SK-N-SH (cell line): Measurements from ENCODE around the gene SPATA20. TPM values are rescaled to one million over a fixed set of nuclear protein-coding genes. Genes with fewer than 3 reads are reported as not detected.

Experiments
- CTCF ChIA-PET: fragments of 300-600, 350-600 bp; formaldehyde crosslinking; extraction: SDS; loops from one replicate; lab custom pipeline; 2021; lab: Yijun Ruan, JAX
- POLR2A ChIA-PET: fragments of 350-600 bp; sonication (Branson Sonifier 250); formaldehyde crosslinking; extraction: SDS; loops from one replicate; lab custom pipeline; 2020; ENCODE audit warnings: antibody characterized with exemption, inconsistent platforms; lab: Yijun Ruan, JAX
- DNase-seq: peaks from one replicate; pipeline ENCODE4 v3.0.0; 2012
- H2AFZ ChIP-seq: fragments of 200-600 bp; sonication (generic); 2 replicates; pipeline ENCODE4 v1.8.1; 2016; ENCODE audit warnings: antibody characterized with exemption, mild to moderate bottlenecking, low read depth
- H3F3A ChIP-seq: fragments of 200-600 bp; sonication (generic); replicated peaks from 2 replicates; pipeline ENCODE3; 2016; ENCODE audit warnings: antibody characterized with exemption, mild to moderate bottlenecking; ENCODE audit not compliant: insufficient read depth
- H3K27ac ChIP-seq, 2 experiments: fragments of 200-500 bp in 1 of 2; fragments of 200-600 bp in 1 of 2; sonication (Bioruptor generic) in 1 of 2; sonication (generic), shearing (Covaris generic) in 1 of 2; 2 replicates each; pipeline versions ENCODE4 v1.5.1 to v1.6.1; 2014 to 2016; ENCODE audit warnings: low read depth in 2 of 2, inconsistent platforms in 1 of 2, low read length in 1 of 2, mild to moderate bottlenecking in 1 of 2, mixed read lengths in 1 of 2
- H3K27me3 ChIP-seq: fragments of 200-600 bp; sonication (generic), shearing (Covaris generic); 2 replicates; pipeline ENCODE4 v1.6.1; 2016; ENCODE audit warnings: mixed run types; ENCODE audit not compliant: insufficient read depth
- H3K36me3 ChIP-seq, 2 experiments: fragments of 200-500 bp in 1 of 2; fragments of 200-600 bp in 1 of 2; sonication (Bioruptor generic) in 1 of 2; sonication (generic) in 1 of 2; replicated peaks in 1 of 2; 2 replicates each; pipeline versions ENCODE3 to v1.5.1; 2014 to 2016; ENCODE audit warnings: low read length in 1 of 2, mild to moderate bottlenecking in 1 of 2; ENCODE audit not compliant: insufficient read depth in 2 of 2, control insufficient read depth in 1 of 2
- H3K4me1 ChIP-seq, 2 experiments: fragments of 200-500 bp in 1 of 2; fragments of 200-600 bp in 1 of 2; sonication (Bioruptor generic) in 1 of 2; sonication (generic), shearing (Covaris generic) in 1 of 2; 2 replicates each; pipeline versions ENCODE4 v1.5.1 to v1.6.1; 2014 to 2016; ENCODE audit warnings: low read depth in 1 of 2, low read length in 1 of 2, mixed run types in 1 of 2; ENCODE audit not compliant: insufficient read depth in 2 of 2, control insufficient read depth in 1 of 2
- H3K4me2 ChIP-seq: fragments of 200-600 bp; sonication (generic), shearing (Covaris generic); 2 replicates; pipeline ENCODE4 v1.6.1; 2017; ENCODE audit warnings: mixed run types
- H3K4me3 ChIP-seq, 2 experiments: fragments of 200-500 bp in 1 of 2; fragments of 200-600 bp in 1 of 2; sonication (Bioruptor generic) in 1 of 2; sonication (generic), shearing (Covaris generic) in 1 of 2; 2 replicates each; pipeline versions ENCODE4 v1.5.1 to v1.8.1; 2014 to 2016; ENCODE audit warnings: low read depth in 2 of 2, inconsistent platforms in 1 of 2, low read length in 1 of 2, mild to moderate bottlenecking in 1 of 2, mixed read lengths in 1 of 2, moderate library complexity in 1 of 2
- H3K79me2 ChIP-seq: fragments of 200-600 bp; sonication (generic); 2 replicates; pipeline ENCODE4 v1.8.1; 2017; ENCODE audit warnings: mild to moderate bottlenecking; ENCODE audit not compliant: insufficient read depth
- H3K9ac ChIP-seq: fragments of 200-600 bp; sonication (generic); 2 replicates; pipeline ENCODE4 v1.6.1; 2017; ENCODE audit warnings: mixed run types
- H3K9me2 ChIP-seq: fragments of 200-600 bp; sonication (generic); 2 replicates; pipeline ENCODE4 v1.6.1; 2017; ENCODE audit warnings: mixed run types
- H3K9me3 ChIP-seq: fragments of 200-600 bp; sonication (generic); 2 replicates; pipeline ENCODE4 v1.6.1; 2017; ENCODE audit warnings: mixed run types, mild to moderate bottlenecking, moderate library complexity
- H4K20me1 ChIP-seq: fragments of 200-600 bp; sonication (generic); 2 replicates; pipeline ENCODE4 v1.6.1; 2017; ENCODE audit warnings: mild to moderate bottlenecking, mixed run types; ENCODE audit not compliant: insufficient read depth
- CHD2 ChIP-seq: fragments of 150-350 bp; IDR thresholded peaks from 2 replicates; pipeline ENCODE4 v1.6.1; 2018; ENCODE audit warnings: low read length; ENCODE audit not compliant: partially characterized antibody
- ELF1 ChIP-seq: IDR thresholded peaks from 2 replicates; pipeline ENCODE4 v1.4.0; 2012
- EP300 ChIP-seq, 2 experiments: IDR thresholded peaks; 2 replicates each; pipeline versions ENCODE4 v1.4.0 to v1.6.1; 2012; ENCODE audit warnings: borderline replicate concordance in 1 of 2, low read depth in 1 of 2, low read length in 1 of 2
- EZH2phosphoT487 ChIP-seq: fragments of 200-600 bp; sonication (generic); IDR thresholded peaks from 2 replicates; pipeline ENCODE4 v1.6.1; 2017; ENCODE audit warnings: low read depth, mixed run types, mild to moderate bottlenecking, antibody characterized with exemption, moderate library complexity, borderline replicate concordance
- FOSL2 ChIP-seq: IDR thresholded peaks from 2 replicates; pipeline ENCODE4 v1.4.0; 2012; ENCODE audit warnings: low read depth, mild to moderate bottlenecking, moderate library complexity, borderline replicate concordance
- FOXM1 ChIP-seq: IDR thresholded peaks from 2 replicates; pipeline ENCODE4 v1.4.0; 2012; ENCODE audit warnings: low read depth, mild to moderate bottlenecking
- GABPA ChIP-seq: IDR thresholded peaks from 2 replicates; pipeline ENCODE4 v1.4.0; 2012; ENCODE audit warnings: low read depth, mild to moderate bottlenecking
- GATA2 ChIP-seq: sonication (generic); formaldehyde crosslinking; IDR thresholded peaks from 2 replicates; pipeline ENCODE4 v1.5.0; 2020; ENCODE audit warnings: mild to moderate bottlenecking, missing genetic modification reagents
- MEF2A ChIP-seq: IDR thresholded peaks from 2 replicates; pipeline ENCODE4 v1.4.0; 2012; ENCODE audit warnings: low read depth, borderline replicate concordance
- MXI1 ChIP-seq: IDR thresholded peaks from 2 replicates; pipeline ENCODE4 v1.6.1; 2012; ENCODE audit warnings: mild to moderate bottlenecking, low read depth, low read length, improper control_type of control experiment
- RAD21 ChIP-seq: IDR thresholded peaks from 2 replicates; pipeline ENCODE4 v1.6.1; 2012; ENCODE audit warnings: mild to moderate bottlenecking, low read length
- RCOR1 ChIP-seq: fragments of 150-350 bp; IDR thresholded peaks from 2 replicates; pipeline ENCODE4 v1.6.1; 2017; ENCODE audit warnings: antibody characterized with exemption, low read length
- SIN3A ChIP-seq: IDR thresholded peaks from 2 replicates; pipeline ENCODE4 v1.6.1; 2012; ENCODE audit warnings: low read depth, mild to moderate bottlenecking, low read length, moderate library complexity, borderline replicate concordance
- TEAD4 ChIP-seq: IDR thresholded peaks from 2 replicates; pipeline ENCODE4 v1.4.0; 2012; ENCODE audit warnings: mild to moderate bottlenecking, borderline replicate concordance; ENCODE audit not compliant: insufficient read depth
- USF2 ChIP-seq: fragments of 150-350 bp; IDR thresholded peaks from 2 replicates; pipeline ENCODE4 v1.6.1; 2017; ENCODE audit warnings: antibody characterized with exemption, low read length, low read depth, borderline replicate concordance
- YY1 ChIP-seq: IDR thresholded peaks from 2 replicates; pipeline ENCODE4 v1.4.0; 2012; ENCODE audit warnings: low read depth, mild to moderate bottlenecking
- WGBS: methylation state at CpG from one replicate; pipeline ENCODE4 v1.1.6; 2017; ENCODE audit warnings: low lambda C conversion rate; 5-methylcytosine and 5-hydroxymethylcytosine counted together
- polyA plus RNA-seq, 3 experiments: library from polyadenylated mRNA; depleted of rRNA; stranded (reverse); fragments of >200 nt; gene quantifications; 2 replicates each; pipeline ENCODE4 v1.2.3, GENCODE V29; 2012
- TF ChIP-seq, protein P1 (sequence below): IDR thresholded peaks from 2 replicates; pipeline ENCODE4; 2012
- TF ChIP-seq, protein P2 (sequence below): fragments of 150-350 bp; IDR thresholded peaks from 2 replicates; pipeline ENCODE4 v1.6.1; 2016; ENCODE audit warnings: mild to moderate bottlenecking, low read depth, low read length
- TF ChIP-seq, protein P3 (sequence below): IDR thresholded peaks from 2 replicates; pipeline ENCODE4 v1.4.0; 2012; ENCODE audit warnings: low read depth

SPATA20 gene
- polyA plus RNA-seq, 1 of the 3 experiments (the other 2 are of a cell fraction), result 92.0 TPM

- DNase-seq, result no peak
- H3K36me3 ChIP-seq, result peaks cover 16 to 27% of the 10 kb centered on the region in 2 experiments
- ChIA-PET POLR2A (interaction anchor here (1.0 to 2.4 kb wide), 3 partner anchors 76 to 146 kb away, joined by 3 to 21 read pairs (median 3); no protein-coding TSS in a partner anchor), CTCF (interaction anchor here (0.9 to 24.2 kb wide), 25 partner anchors 10 to 303 kb away, joined by 3 to 1212 read pairs (median 22); partner anchors contain the start of gene CACNA1G)
- peaks cover 6% of the 10 kb centered on the region for H3F3A ChIP-seq
- TF ChIP-seq, protein P1, sequence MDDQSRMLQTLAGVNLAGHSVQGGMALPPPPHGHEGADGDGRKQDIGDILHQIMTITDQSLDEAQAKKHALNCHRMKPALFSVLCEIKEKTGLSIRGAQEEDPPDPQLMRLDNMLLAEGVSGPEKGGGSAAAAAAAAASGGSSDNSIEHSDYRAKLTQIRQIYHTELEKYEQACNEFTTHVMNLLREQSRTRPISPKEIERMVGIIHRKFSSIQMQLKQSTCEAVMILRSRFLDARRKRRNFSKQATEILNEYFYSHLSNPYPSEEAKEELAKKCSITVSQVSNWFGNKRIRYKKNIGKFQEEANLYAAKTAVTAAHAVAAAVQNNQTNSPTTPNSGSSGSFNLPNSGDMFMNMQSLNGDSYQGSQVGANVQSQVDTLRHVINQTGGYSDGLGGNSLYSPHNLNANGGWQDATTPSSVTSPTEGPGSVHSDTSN, result no peak
- TF ChIP-seq FOXM1, result no peak
- no peak for TF ChIP-seq YY1
- no peak for TF ChIP-seq GATA2 (CRISPR knock-in tag)
- TF ChIP-seq EP300 (IDR thresholded peaks at IDR 0.05; ENCODE audit: borderline replicate concordance in 1 of 2, low read depth in 1 of 2, low read length in 1 of 2), result no peak
- no peak for TF ChIP-seq ELF1
- no peak for TF ChIP-seq SIN3A
- TF ChIP-seq CHD2, result no peak
- TF ChIP-seq, protein P2, sequence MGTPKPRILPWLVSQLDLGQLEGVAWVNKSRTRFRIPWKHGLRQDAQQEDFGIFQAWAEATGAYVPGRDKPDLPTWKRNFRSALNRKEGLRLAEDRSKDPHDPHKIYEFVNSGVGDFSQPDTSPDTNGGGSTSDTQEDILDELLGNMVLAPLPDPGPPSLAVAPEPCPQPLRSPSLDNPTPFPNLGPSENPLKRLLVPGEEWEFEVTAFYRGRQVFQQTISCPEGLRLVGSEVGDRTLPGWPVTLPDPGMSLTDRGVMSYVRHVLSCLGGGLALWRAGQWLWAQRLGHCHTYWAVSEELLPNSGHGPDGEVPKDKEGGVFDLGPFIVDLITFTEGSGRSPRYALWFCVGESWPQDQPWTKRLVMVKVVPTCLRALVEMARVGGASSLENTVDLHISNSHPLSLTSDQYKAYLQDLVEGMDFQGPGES, result no peak
- no peak for TF ChIP-seq MEF2A
- no peak for TF ChIP-seq FOSL2
- no peak for TF ChIP-seq GABPA
- no peaks in the 10 kb centered on the region for H3K9me3 ChIP-seq
- H4K20me1 ChIP-seq, result no peaks in the 10 kb centered on the region
- H3K4me2 ChIP-seq, result no peak overlapping the region
- H2AFZ ChIP-seq, result no peak overlapping the region
- no peaks in the 10 kb centered on the region for H3K27me3 ChIP-seq
- H3K9me2 ChIP-seq, result no peaks in the 10 kb centered on the region
- H3K79me2 ChIP-seq, result peaks cover 16% of the 10 kb centered on the region
- no peak overlapping the region for H3K4me3 ChIP-seq
- H3K4me1 ChIP-seq, result peaks cover 0 to 20% of the 10 kb centered on the region in 2 experiments; a peak in 1 of 4 replicates
- no peak overlapping the region for H3K9ac ChIP-seq
- H3K27ac ChIP-seq, result no peak overlapping the region
- 94% methylated on average over 19 of the region's 19 CpGs for WGBS
These were observed 2.4 kb downstream of the SPATA20 start for GRCh38 chr17:50549256-50549941.

GRCh38 chr17:50549969-50550368 is 3.0 kb downstream of the SPATA20 start:
- Histone ChIP-seq H3K9me3 (no peaks in the 10 kb centered on the region), H2AFZ (no peak overlapping the region), H3K4me2 (no peak overlapping the region), H3K9me2 (no peaks in the 10 kb centered on the region), H4K20me1 (no peaks in the 10 kb centered on the region), H3K79me2 (peaks cover 16% of the 10 kb centered on the region), H3K9ac (no peak overlapping the region), H3K4me3 (no peak overlapping the region), H3K27me3 (no peaks in the 10 kb centered on the region), H3K27ac (no peak overlapping the region), H3K36me3 (peaks cover 16 to 27% of the 10 kb centered on the region in 2 experiments), H3K4me1 (peaks cover 0 to 20% of the 10 kb centered on the region in 2 experiments; a peak in 1 of 4 replicates), H3F3A (peaks cover 6% of the 10 kb centered on the region)
- 96% methylated on average over 11 of the region's 11 CpGs for WGBS
- DNase-seq, result no peak
- CTCF ChIA-PET, result interaction anchor here (0.7 to 24.2 kb wide), 41 partner anchors 8 to 404 kb away, joined by 3 to 1212 read pairs (median 11); partner anchors contain the start of genes ANKRD40, CACNA1G and EPN3
- TF ChIP-seq MXI1 (no peak), RCOR1 (no peak), TEAD4 (no peak), FOXM1 (no peak), GATA2 (CRISPR knock-in tag) (no peak), CHD2 (no peak), SIN3A (no peak), EP300 (IDR thresholded peaks at IDR 0.05; ENCODE audit: borderline replicate concordance in 1 of 2, low read depth in 1 of 2, low read length in 1 of 2) (no peak), RAD21 (no peak), ELF1 (no peak), GABPA (no peak), MEF2A (no peak), USF2 (no peak), EZH2phosphoT487 (no peak)
- TF ChIP-seq, protein P3, sequence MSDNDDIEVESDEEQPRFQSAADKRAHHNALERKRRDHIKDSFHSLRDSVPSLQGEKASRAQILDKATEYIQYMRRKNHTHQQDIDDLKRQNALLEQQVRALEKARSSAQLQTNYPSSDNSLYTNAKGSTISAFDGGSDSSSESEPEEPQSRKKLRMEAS, result no peak
- TF ChIP-seq, protein P2, result no peak
- POLR2A ChIA-PET, result interaction anchor here (0.9 to 2.4 kb wide), 5 partner anchors 8 to 146 kb away, joined by 3 to 21 read pairs (median 3); no protein-coding TSS in a partner anchor
